ENCODE measurements around the gene NR5A1. TPM values are rescaled to one million over a fixed set of nuclear protein-coding genes. Genes with fewer than 3 reads are reported as not detected.
A peak's percentile ranks its signal among the peaks of the same experiment; 100 is the strongest.

Gene NR5A1
- not detected in 2 replicates for total RNA-seq (2012; rRNA removed)

DNA sequence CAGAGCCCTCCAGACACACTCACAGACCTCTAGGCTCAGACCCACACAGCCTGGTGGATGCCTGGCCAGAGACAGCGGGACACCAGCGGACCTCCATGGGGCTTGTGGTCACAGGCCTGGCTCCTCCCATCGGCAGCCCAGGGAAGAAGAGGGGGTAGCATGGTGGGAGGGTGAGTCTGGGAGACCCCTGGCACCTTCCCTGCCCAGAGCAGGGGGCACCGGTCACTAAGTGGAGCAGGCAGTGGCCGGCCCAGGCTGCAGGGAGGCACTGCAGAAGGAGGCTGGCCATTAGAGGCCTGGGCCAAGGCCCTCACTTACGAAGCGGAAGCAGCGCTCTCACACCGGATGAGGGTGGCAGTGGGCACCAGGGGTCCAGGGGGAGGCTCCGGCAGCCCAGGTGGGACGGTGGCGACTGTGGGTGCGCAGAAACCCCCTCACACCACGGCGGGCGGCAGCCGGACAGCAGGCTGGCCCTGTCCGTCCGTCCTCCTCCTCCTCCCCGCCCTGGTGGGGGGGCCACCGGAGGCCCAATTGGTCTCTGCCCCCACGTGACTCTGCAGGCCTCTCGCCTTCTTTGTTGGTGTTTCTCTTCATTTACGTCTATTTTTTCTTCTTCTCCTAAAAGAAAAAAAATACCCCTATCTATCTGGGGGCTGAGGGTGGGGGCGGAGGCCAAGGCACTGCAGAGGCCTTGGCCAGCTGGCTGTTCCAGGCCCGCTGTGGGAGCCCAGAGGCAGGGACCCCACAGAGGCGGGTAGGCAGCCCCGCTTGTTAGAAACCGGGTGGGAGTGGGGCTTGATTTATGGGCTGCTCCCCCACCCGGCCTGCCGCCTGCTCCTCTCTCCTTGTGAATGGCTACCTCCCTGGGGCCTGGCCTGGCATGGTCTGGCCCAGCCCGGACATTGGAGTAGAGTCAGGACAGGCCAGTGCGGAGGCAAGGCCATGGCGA, at the start of gene NR5A1:
Gene NR5A1 (minus strand): TSS at position 469 of the 949 bp plus-strand sequence. CDS start 4,004 bp downstream, outside the sequence.
- Histone ChIP-seq H3K4me2 (ENCODE audit: low read length) (no peak within 1 kb of the TSS), H3K9me3 (replicated peaks; ENCODE audit: low read length) (no peaks in the 10 kb centered on the region), H3K36me3 (ENCODE audit: insufficient read depth, low read length) (no peaks in the 10 kb centered on the region), H3K4me3 (ENCODE audit: low read length) (no peak within 1 kb of the TSS), H3K27me3 (ENCODE audit: control insufficient read depth, insufficient read depth, low read length) (peaks cover 40% of the 10 kb centered on the region), H3K4me1 (ENCODE audit: control insufficient read depth, insufficient read depth, low read length) (no peaks in the 10 kb centered on the region), H3K9ac (ENCODE audit: low read depth, low read length) (no peak within 1 kb of the TSS)

DNA sequence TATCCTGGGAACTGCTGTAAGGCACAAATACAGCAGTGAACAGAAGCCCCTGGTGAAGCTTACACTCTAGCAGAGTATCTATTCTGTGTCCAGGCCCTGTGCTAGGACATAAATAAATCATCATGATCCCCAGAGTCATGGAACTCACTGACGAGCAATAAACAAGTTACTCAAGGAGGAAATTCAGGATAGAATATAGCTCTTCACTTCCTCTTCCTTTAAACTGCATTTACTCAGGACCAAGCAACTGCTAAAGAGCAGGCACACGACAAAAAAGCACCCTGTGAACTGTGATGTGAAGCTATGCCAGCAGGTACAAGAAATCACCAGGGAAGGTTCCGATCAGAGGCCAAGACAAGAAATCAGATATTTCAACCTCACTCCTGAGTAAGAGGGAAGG, 47.8 kb upstream of the NR5A1 start:
- Histone ChIP-seq H3K36me3 (ENCODE audit: insufficient read depth, low read length) (no peaks in the 10 kb centered on the region), H3K4me2 (ENCODE audit: low read length) (no peak overlapping the region), H3K27me3 (ENCODE audit: control insufficient read depth, insufficient read depth, low read length) (no peaks in the 10 kb centered on the region), H3K4me3 (ENCODE audit: low read length) (no peak overlapping the region), H3K9me3 (replicated peaks; ENCODE audit: low read length) (no peaks in the 10 kb centered on the region), H3K4me1 (ENCODE audit: control insufficient read depth, insufficient read depth, low read length) (peaks cover 29% of the 10 kb centered on the region), H3K9ac (ENCODE audit: low read depth, low read length) (no peak overlapping the region)

DNA sequence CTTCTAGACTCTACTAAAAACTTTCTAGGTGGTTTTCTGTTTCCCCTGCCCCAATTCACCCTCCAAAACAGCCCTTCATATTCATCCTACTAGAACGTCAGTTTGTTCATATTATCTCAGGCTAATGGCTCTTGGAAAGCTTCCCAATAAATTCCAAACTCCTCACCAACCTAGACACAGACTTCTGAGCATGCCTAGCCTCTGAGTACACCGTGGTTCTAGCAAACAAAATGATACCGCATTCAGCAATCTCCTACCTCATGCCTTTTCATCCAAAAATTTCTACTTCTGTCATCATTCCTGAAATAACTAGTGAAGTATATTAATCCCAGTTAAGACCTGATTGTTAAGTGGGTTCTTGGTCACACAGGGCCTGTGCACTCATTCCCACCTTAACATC, 46.5 kb upstream of the NR5A1 start:
- Histone ChIP-seq H3K36me3 (ENCODE audit: insufficient read depth, low read length) (no peaks in the 10 kb centered on the region), H3K9ac (ENCODE audit: low read depth, low read length) (no peak overlapping the region), H3K4me2 (ENCODE audit: low read length) (no peak overlapping the region), H3K4me3 (ENCODE audit: low read length) (no peak overlapping the region), H3K9me3 (replicated peaks; ENCODE audit: low read length) (no peaks in the 10 kb centered on the region), H3K27me3 (ENCODE audit: control insufficient read depth, insufficient read depth, low read length) (no peaks in the 10 kb centered on the region), H3K4me1 (ENCODE audit: control insufficient read depth, insufficient read depth, low read length) (peaks cover 26% of the 10 kb centered on the region)

DNA sequence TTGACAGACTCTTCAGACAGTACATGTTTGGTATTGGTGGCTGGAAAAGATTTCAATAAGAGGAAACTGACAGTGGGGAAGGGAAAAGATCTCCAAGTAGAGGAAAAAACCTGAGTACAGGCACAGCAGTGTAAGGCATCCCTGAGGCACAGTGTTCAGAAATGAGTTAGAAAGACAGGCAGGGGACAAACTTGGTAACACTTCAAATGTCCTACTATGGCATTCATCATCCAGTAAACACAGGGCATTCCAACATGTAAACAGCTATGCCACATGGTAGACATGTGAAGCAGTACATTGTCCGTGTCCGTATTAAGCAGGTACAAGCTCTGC, 45.0 kb upstream of the NR5A1 start:
- no peaks in the 10 kb centered on the region for H3K36me3 ChIP-seq (ENCODE audit: insufficient read depth, low read length)
- H3K9ac ChIP-seq (ENCODE audit: low read depth, low read length), result peak overlapping the region; percentile 11
- H3K4me1 ChIP-seq (ENCODE audit: control insufficient read depth, insufficient read depth, low read length), result peaks cover 26% of the 10 kb centered on the region

DNA sequence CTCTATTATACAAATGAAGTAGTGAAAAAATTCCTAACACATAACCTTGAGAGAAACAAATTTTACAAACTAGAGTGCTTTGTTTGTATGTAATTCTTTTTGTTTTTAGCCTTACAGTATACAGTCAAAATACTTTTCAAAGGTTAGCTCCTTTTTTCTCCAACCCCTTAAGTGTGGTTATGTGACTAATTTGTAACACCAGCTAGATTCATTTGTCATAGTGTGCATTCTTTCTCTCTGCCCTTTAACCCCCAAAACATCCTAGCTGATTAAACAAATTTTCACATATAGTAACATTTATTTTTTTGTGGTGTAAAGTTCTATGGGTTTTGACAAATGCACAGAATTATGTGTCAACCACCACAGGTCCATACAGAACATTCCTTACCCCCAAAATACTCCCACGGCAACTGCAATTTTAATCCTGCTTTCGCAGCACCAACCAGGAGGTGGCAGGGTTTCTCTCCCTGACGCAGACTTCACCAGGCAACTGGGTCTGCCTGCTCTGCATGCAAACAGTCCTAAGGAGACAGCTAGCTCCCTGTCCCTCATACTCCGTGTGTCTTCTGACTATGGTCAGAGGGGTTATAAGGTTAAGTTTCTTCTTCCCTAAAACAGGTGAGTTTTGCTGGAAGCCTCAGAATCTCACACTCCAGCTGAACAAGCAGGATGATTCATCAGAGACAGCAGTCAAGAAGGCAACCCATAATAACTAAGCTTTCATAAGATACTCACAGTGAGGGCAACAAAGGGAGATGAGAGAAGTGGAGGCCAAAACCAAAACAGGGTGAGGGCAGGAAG, 44.5 kb upstream of the NR5A1 start:
- Histone ChIP-seq H3K9ac (ENCODE audit: low read depth, low read length) (peak overlapping the region; percentile 11), H3K27me3 (ENCODE audit: control insufficient read depth, insufficient read depth, low read length) (no peaks in the 10 kb centered on the region), H3K4me1 (ENCODE audit: control insufficient read depth, insufficient read depth, low read length) (peaks cover 26% of the 10 kb centered on the region), H3K4me3 (ENCODE audit: low read length) (no peak overlapping the region), H3K9me3 (replicated peaks; ENCODE audit: low read length) (no peaks in the 10 kb centered on the region), H3K4me2 (ENCODE audit: low read length) (peak overlapping the region; percentile 15), H3K36me3 (ENCODE audit: insufficient read depth, low read length) (no peaks in the 10 kb centered on the region)

More for the DNA sequence above, 45.0 kb upstream of the NR5A1 start:
- Histone ChIP-seq H3K27me3 (ENCODE audit: control insufficient read depth, insufficient read depth, low read length) (no peaks in the 10 kb centered on the region), H3K9me3 (replicated peaks; ENCODE audit: low read length) (no peaks in the 10 kb centered on the region), H3K4me2 (ENCODE audit: low read length) (peak overlapping the region; percentile 15), H3K4me3 (ENCODE audit: low read length) (no peak overlapping the region)

DNA sequence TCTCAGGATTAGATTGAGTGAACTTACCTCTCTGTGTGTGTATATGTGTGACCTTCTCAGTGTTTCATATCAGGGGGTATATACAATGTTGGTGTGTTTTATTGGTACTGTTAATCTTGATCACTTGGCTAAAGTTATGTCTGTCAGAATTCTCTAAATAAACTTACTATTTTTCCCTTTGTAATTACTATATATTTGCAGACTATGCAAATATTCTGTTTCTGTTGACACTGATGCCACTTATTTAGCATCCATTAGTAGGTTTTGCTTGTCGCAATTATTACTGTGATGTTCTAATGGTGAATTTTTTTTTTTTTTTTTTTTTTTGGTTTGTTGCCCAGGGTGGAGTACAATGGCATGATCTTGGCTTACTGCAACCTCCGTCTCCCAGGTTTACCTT, 42.9 kb upstream of the NR5A1 start:
- H3K27me3 ChIP-seq (ENCODE audit: control insufficient read depth, insufficient read depth, low read length), result no peaks in the 10 kb centered on the region
- no peak overlapping the region for H3K9ac ChIP-seq (ENCODE audit: low read depth, low read length)
- no peak overlapping the region for H3K4me3 ChIP-seq (ENCODE audit: low read length)
- H3K9me3 ChIP-seq (replicated peaks; ENCODE audit: low read length), result no peaks in the 10 kb centered on the region
- H3K4me1 ChIP-seq (ENCODE audit: control insufficient read depth, insufficient read depth, low read length), result peaks cover 26% of the 10 kb centered on the region
- H3K36me3 ChIP-seq (ENCODE audit: insufficient read depth, low read length), result no peaks in the 10 kb centered on the region
- H3K4me2 ChIP-seq (ENCODE audit: low read length), result no peak overlapping the region

DNA sequence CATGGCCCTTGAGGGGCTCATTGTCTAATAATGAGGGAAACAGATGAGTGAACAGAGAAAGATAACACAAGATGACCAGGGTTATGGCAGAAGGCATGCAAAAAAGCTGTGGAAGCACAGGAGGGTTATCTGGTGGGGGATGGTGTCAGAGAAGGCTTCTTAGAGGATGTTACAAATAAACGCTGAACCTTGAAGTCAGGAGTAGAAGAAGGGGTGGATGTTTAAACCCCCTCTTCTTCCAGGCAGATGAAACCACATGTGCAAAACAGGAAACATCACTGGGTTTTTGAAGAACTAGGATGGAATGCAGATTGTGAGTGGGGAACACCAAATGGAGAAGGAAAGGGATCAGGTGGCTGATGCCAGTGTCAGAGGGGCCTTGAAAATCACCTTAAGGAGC, 41.8 kb upstream of the NR5A1 start:
- Histone ChIP-seq H3K4me3 (ENCODE audit: low read length) (no peak overlapping the region), H3K4me2 (ENCODE audit: low read length) (no peak overlapping the region), H3K27me3 (ENCODE audit: control insufficient read depth, insufficient read depth, low read length) (no peaks in the 10 kb centered on the region)

DNA sequence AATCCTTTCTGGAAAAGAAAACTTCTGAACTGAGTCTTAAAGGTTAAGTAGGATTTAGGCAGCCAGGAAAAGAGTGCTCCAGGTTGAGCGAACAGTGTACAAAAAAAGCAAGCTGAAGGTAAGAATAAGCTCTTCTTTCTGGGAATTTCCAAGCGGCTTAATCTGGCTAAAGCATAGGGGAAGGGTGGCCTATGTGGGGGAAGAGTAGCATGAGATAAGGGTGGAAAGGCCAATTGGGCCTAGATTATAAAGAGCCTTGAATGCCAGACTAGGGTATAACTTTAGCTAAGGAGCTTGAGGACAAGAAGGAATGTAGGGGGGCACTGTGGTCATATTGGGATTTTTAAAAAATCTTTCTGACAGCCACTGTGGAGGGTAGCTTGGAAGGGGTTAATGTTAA, 37.3 kb upstream of the NR5A1 start:
- H3K4me1 ChIP-seq (ENCODE audit: control insufficient read depth, insufficient read depth, low read length), result no peaks in the 10 kb centered on the region
- peaks cover 7% of the 10 kb centered on the region for H3K27me3 ChIP-seq (ENCODE audit: control insufficient read depth, insufficient read depth, low read length)
- no peak overlapping the region for H3K4me3 ChIP-seq (ENCODE audit: low read length)
- H3K4me2 ChIP-seq (ENCODE audit: low read length), result no peak overlapping the region
- no peak overlapping the region for H3K9ac ChIP-seq (ENCODE audit: low read depth, low read length)
- H3K9me3 ChIP-seq (replicated peaks; ENCODE audit: low read length), result no peaks in the 10 kb centered on the region
- H3K36me3 ChIP-seq (ENCODE audit: insufficient read depth, low read length), result no peaks in the 10 kb centered on the region

More for the DNA sequence above, 41.8 kb upstream of the NR5A1 start:
- Histone ChIP-seq H3K4me1 (ENCODE audit: control insufficient read depth, insufficient read depth, low read length) (peaks cover 23% of the 10 kb centered on the region), H3K9me3 (replicated peaks; ENCODE audit: low read length) (no peaks in the 10 kb centered on the region), H3K9ac (ENCODE audit: low read depth, low read length) (no peak overlapping the region), H3K36me3 (ENCODE audit: insufficient read depth, low read length) (no peaks in the 10 kb centered on the region)

DNA sequence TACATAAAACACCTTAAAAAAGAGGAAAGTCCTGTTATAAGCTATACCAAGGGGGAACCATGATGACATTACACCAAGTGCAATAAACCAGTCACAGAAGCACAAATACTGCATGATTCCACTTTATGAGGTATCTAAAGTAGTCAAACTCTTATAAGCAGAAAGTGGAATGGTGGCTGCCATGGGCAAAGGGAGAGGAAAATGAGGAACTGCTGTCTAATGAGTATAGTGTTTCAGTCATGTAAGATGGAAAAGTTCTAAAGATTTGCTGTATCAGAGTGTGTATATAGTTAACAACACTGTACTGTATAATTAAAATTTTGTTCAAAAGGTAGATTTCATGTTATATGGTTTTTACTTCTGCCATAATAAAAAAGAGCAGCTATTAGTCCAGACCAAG, 34.6 kb upstream of the NR5A1 start:
- Histone ChIP-seq H3K9me3 (replicated peaks; ENCODE audit: low read length) (no peaks in the 10 kb centered on the region), H3K36me3 (ENCODE audit: insufficient read depth, low read length) (no peaks in the 10 kb centered on the region), H3K4me1 (ENCODE audit: control insufficient read depth, insufficient read depth, low read length) (no peaks in the 10 kb centered on the region), H3K4me2 (ENCODE audit: low read length) (no peak overlapping the region), H3K27me3 (ENCODE audit: control insufficient read depth, insufficient read depth, low read length) (peaks cover 7% of the 10 kb centered on the region), H3K4me3 (ENCODE audit: low read length) (no peak overlapping the region), H3K9ac (ENCODE audit: low read depth, low read length) (no peak overlapping the region)

DNA sequence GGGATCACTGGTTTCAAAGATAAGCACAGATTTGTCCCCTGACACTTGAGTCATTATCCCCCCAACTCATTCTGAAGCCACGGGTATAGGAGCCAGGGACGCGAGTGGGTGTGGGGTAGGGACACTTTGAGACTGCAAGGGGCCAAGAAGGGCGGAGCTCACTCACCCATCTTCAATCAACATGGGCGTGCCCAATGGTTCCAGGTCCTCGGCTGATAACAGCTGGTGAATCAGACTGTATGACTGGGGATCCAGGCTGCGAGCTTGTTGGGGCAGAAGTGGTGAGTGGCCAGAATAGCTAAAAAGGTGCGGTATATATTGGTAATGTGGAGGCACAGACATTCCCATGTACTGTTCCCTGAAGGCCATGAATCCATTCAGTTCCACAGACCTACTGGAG, 30.7 kb upstream of the NR5A1 start:
- Histone ChIP-seq H3K36me3 (ENCODE audit: insufficient read depth, low read length) (no peaks in the 10 kb centered on the region), H3K4me3 (ENCODE audit: low read length) (no peak overlapping the region), H3K4me2 (ENCODE audit: low read length) (no peak overlapping the region), H3K4me1 (ENCODE audit: control insufficient read depth, insufficient read depth, low read length) (peaks cover 2% of the 10 kb centered on the region), H3K27me3 (ENCODE audit: control insufficient read depth, insufficient read depth, low read length) (peaks cover 4% of the 10 kb centered on the region), H3K9ac (ENCODE audit: low read depth, low read length) (no peak overlapping the region), H3K9me3 (replicated peaks; ENCODE audit: low read length) (no peaks in the 10 kb centered on the region)

DNA sequence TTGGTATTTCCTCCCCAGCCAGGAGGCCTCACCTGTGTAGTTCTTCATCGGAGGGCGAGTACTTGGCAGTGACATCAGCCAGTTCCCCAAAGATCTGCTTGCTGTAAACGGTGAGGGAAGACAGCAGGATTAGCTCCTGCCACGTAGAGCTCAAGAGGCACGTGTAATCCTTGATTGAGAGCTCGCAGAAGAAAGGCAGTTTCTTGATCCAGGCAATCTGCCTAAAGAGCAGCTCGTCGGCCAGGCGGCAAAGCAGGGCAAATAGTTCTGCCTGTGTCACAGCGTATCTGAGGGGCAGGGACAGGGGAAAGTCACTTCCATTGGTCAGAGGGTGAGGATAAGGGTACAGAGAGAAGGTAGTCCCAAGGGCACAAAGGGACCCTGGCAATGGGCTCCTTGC, 28.6 kb upstream of the NR5A1 start:
- Histone ChIP-seq H3K9me3 (replicated peaks; ENCODE audit: low read length) (no peaks in the 10 kb centered on the region), H3K4me1 (ENCODE audit: control insufficient read depth, insufficient read depth, low read length) (peaks cover 2% of the 10 kb centered on the region), H3K36me3 (ENCODE audit: insufficient read depth, low read length) (no peaks in the 10 kb centered on the region), H3K4me3 (ENCODE audit: low read length) (no peak overlapping the region), H3K9ac (ENCODE audit: low read depth, low read length) (no peak overlapping the region), H3K4me2 (ENCODE audit: low read length) (no peak overlapping the region), H3K27me3 (ENCODE audit: control insufficient read depth, insufficient read depth, low read length) (no peaks in the 10 kb centered on the region)

Data from skeletal muscle satellite cell (primary cell).